Measurements from ENCODE around the gene FAM186B.

DNA sequence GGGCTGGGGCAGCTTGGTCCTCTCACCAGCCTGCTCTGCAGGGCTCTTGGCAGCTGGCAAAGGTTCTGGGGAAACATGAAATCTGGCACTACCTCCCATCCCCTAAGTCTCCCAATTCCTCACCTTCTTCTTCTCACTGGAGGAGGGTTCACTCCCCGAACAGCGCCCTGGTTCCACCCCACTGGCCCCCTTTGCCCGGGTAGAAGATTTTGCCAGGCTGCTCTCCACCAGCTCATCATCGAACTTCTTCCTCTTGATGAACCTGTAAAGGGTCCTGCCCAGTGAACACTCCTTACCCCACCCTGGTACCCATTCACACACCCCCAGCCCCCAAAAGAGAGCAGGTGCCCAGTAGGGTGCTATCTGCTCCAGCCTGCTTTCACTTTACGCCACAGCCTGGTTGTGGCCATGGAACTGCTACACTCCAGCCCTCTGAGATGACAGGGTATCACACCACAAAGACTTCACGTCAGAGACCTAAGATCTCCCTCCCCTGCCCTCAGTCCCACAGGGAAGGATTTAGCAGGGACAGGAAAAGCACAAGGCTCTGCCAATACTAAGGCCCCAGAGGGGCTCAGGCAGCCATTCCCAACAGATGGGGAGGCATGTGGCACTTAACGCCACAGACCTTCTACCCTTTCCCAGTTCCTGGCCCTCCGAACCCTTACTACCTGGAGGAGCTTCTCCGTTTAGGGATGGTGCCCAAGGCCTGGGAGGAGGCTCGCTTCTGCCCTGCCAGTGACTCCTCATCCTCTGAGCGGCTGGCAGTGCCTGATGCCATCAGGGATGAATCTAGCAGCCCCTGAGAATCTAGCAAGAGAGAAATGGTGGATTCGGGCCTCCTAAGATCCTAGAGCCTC, 39.8 kb downstream of the FAM186B start:
- TF ChIP-seq, protein P1, sequence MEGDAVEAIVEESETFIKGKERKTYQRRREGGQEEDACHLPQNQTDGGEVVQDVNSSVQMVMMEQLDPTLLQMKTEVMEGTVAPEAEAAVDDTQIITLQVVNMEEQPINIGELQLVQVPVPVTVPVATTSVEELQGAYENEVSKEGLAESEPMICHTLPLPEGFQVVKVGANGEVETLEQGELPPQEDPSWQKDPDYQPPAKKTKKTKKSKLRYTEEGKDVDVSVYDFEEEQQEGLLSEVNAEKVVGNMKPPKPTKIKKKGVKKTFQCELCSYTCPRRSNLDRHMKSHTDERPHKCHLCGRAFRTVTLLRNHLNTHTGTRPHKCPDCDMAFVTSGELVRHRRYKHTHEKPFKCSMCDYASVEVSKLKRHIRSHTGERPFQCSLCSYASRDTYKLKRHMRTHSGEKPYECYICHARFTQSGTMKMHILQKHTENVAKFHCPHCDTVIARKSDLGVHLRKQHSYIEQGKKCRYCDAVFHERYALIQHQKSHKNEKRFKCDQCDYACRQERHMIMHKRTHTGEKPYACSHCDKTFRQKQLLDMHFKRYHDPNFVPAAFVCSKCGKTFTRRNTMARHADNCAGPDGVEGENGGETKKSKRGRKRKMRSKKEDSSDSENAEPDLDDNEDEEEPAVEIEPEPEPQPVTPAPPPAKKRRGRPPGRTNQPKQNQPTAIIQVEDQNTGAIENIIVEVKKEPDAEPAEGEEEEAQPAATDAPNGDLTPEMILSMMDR (IDR thresholded peaks at IDR 0.05; ENCODE audit: insufficient read depth, low read depth, low read length), result no peak
- TF ChIP-seq EZH2 (IDR thresholded peaks at IDR 0.05; ENCODE audit: insufficient read depth, low read length), result no peak
